ENCODE data around the gene CARMIL3.

Gene CARMIL3

DNA sequence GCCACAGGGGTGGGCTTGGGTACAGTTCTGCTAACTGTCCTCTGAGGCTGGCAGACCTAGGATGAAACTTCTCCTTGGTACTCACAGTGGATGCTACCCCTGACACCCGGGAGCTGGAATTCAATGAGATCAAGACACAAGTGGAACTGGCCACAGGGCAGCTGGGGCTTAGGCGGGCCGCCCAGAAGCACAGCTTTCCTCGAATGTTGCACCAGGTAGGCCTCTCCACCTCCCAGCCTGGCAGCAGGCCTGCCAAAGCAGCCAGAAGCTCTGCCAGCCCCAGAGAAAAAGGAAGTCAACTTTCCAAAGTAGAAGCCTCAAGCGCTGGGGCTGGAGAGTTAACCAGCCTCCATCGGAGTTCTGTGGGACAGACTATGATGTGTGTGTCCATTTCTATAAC lies 65.4 kb downstream of the CARMIL3 start:
- no peak for DNase-seq (ENCODE audit: low spot score)
